GM13977 (cell line): ENCODE data around the gene GOLGA2.

Experiments used
- DNase-seq: peaks from one replicate; pipeline ENCODE4 v3.0.0; 2012; ENCODE audit warnings: low spot score
- in situ Hi-C: fragments of 300-500 bp; cut with MboI; formaldehyde crosslinking; loops from one replicate; pipeline ENCODE4 v1.12.0; 2022; ENCODE audit warnings: low sequenced_read_pairs, low pct_unique_long_range_greater_than_20kb, mixed read lengths, inconsistent platforms; ENCODE audit not compliant: unreplicated experiment
- TF ChIP-seq, protein P1 (sequence below): IDR thresholded peaks from 2 replicates; pipeline ENCODE4 v1.5.1; 2012; ENCODE audit warnings: mild to moderate bottlenecking, control low read depth; ENCODE audit not compliant: insufficient read depth; ENCODE audit errors: extremely low read depth, missing control alignments

The GOLGA2 gene

GRCh38 chr9:128243215-128244018 is 32.4 kb downstream of the GOLGA2 start:
- no peak for DNase-seq
- in situ Hi-C loops, result no loop called here
- TF ChIP-seq, protein P1, sequence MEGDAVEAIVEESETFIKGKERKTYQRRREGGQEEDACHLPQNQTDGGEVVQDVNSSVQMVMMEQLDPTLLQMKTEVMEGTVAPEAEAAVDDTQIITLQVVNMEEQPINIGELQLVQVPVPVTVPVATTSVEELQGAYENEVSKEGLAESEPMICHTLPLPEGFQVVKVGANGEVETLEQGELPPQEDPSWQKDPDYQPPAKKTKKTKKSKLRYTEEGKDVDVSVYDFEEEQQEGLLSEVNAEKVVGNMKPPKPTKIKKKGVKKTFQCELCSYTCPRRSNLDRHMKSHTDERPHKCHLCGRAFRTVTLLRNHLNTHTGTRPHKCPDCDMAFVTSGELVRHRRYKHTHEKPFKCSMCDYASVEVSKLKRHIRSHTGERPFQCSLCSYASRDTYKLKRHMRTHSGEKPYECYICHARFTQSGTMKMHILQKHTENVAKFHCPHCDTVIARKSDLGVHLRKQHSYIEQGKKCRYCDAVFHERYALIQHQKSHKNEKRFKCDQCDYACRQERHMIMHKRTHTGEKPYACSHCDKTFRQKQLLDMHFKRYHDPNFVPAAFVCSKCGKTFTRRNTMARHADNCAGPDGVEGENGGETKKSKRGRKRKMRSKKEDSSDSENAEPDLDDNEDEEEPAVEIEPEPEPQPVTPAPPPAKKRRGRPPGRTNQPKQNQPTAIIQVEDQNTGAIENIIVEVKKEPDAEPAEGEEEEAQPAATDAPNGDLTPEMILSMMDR, result no peak

GRCh38 chr9:128242828-128243214 is 33.0 kb downstream of the GOLGA2 start:
- TF ChIP-seq, protein P1, result no peak
- DNase-seq, result no peak
- in situ Hi-C loops, result no loop called here

GRCh38 chr9:128242124-128242523 is 33.7 kb downstream of the GOLGA2 start:
- DNase-seq, result no peak
- TF ChIP-seq, protein P1, result no peak
- in situ Hi-C loops, result no loop called here

- TF ChIP-seq, protein P1, result no peak
- in situ Hi-C loops, result no loop called here
- no peak for DNase-seq
Observed at GRCh38 chr9:128233817-128234406, 41.9 kb downstream of the GOLGA2 start.

GRCh38 chr9:128232528-128233428 is 43.0 kb downstream of the GOLGA2 start:
- in situ Hi-C loops, result no loop called here
- TF ChIP-seq, protein P1, result no peak
- DNase-seq, result no peak
